OCI-LY1 (cell line): Measurements from ENCODE around the gene RGS13.
A peak's percentile ranks its signal among the peaks of the same experiment; 100 is the strongest.

ENCODE experiments used
- H2AFZ ChIP-seq: fragments of 200-600 bp; sonication (generic), shearing (Covaris generic); 2 replicates; pipeline ENCODE4 v1.6.0; 2014; ENCODE audit warnings: antibody characterized with exemption, mild to moderate bottlenecking, low read length
- H3F3A ChIP-seq: fragments of 200-600 bp; sonication (generic), shearing (Covaris generic); 2 replicates; pipeline ENCODE4 v1.6.0; 2014; ENCODE audit warnings: mild to moderate bottlenecking, antibody characterized with exemption, low read length, moderate library complexity; ENCODE audit not compliant: insufficient read depth
- H3K27ac ChIP-seq: fragments of 200-600 bp; sonication (generic); 2 replicates; pipeline ENCODE4 v1.5.1; 2014; ENCODE audit warnings: low read length, mixed run types, mild to moderate bottlenecking, low read depth; ENCODE audit not compliant: poor library complexity, severe bottlenecking
- H3K27me3 ChIP-seq: fragments of 200-600 bp; sonication (generic); 2 replicates; pipeline ENCODE4 v1.6.0; 2014; ENCODE audit warnings: antibody characterized with exemption, mild to moderate bottlenecking, low read length, moderate library complexity; ENCODE audit not compliant: insufficient read depth
- H3K36me3 ChIP-seq: fragments of 200-600 bp; sonication (generic); 2 replicates; pipeline ENCODE4 v1.6.1; 2014; ENCODE audit warnings: mild to moderate bottlenecking, antibody characterized with exemption, low read length, moderate library complexity, mixed read lengths; ENCODE audit not compliant: insufficient read depth
- H3K4me1 ChIP-seq: fragments of 200-600 bp; sonication (generic); 2 replicates; pipeline ENCODE4 v1.5.1; 2014; ENCODE audit warnings: mild to moderate bottlenecking, low read length, moderate library complexity; ENCODE audit not compliant: insufficient read depth, severe bottlenecking
- H3K4me2 ChIP-seq: fragments of 200-600 bp; sonication (generic), shearing (Covaris generic); 2 replicates; pipeline ENCODE4 v1.6.1; 2014; ENCODE audit warnings: low read length
- H3K4me3 ChIP-seq: fragments of 200-600 bp; sonication (generic); 2 replicates; pipeline ENCODE4 v1.5.1; 2014; ENCODE audit warnings: low read length, low read depth, mild to moderate bottlenecking, mixed read lengths; ENCODE audit not compliant: poor library complexity, severe bottlenecking
- H3K79me2 ChIP-seq: fragments of 200-600 bp; shearing (Covaris generic); 2 replicates; pipeline ENCODE4 v1.6.1; 2016; ENCODE audit warnings: mixed run types, low read length, mixed read lengths; ENCODE audit not compliant: insufficient read depth
- H3K9ac ChIP-seq: fragments of 200-600 bp; sonication (generic), shearing (Covaris generic); 2 replicates; pipeline ENCODE4 v1.6.1; 2014; ENCODE audit warnings: mild to moderate bottlenecking, low read length, mixed read lengths
- H3K9me2 ChIP-seq: fragments of 200-600 bp; sonication (generic), shearing (Covaris generic); 2 replicates; pipeline ENCODE4 v1.6.1; 2014; ENCODE audit warnings: low read depth, mild to moderate bottlenecking, low read length, mixed read lengths
- H3K9me3 ChIP-seq: fragments of 200-600 bp; shearing (Covaris generic); 2 replicates; pipeline ENCODE4 v1.6.1; 2014; ENCODE audit warnings: low read length, mixed read lengths
- H4K20me1 ChIP-seq: fragments of 200-600 bp; sonication (generic), shearing (Covaris generic); 2 replicates; pipeline ENCODE4 v1.6.0; 2016; ENCODE audit warnings: mild to moderate bottlenecking, low read length; ENCODE audit not compliant: insufficient read depth
- EZH2 ChIP-seq: fragments of 200-600 bp; sonication (generic), shearing (Covaris generic); IDR thresholded peaks from 2 replicates; pipeline ENCODE4 v1.8.0; 2017; ENCODE audit warnings: borderline replicate concordance, mixed run types, mild to moderate bottlenecking, antibody characterized with exemption, low read length, moderate library complexity, mixed read lengths
- TF ChIP-seq, protein P1 (sequence below): fragments of 200-600 bp; sonication (generic), shearing (Covaris generic); IDR thresholded peaks from 2 replicates; pipeline ENCODE4 v1.5.1; 2017; ENCODE audit warnings: mild to moderate bottlenecking, antibody characterized with exemption, low read length, moderate library complexity, mixed read lengths

Gene RGS13

GRCh38 chr1:192628396-192629057, 7.4 kb upstream of the RGS13 start:
- Histone ChIP-seq H3K27me3 (no peaks in the 10 kb centered on the region), H3K9me2 (no peaks in the 10 kb centered on the region), H3K79me2 (no peaks in the 10 kb centered on the region), H3K27ac (peak overlapping the region; percentile 98), H3K9ac (peak overlapping the region; percentile 86), H3K36me3 (no peaks in the 10 kb centered on the region), H4K20me1 (no peaks in the 10 kb centered on the region), H3K9me3 (no peaks in the 10 kb centered on the region), H2AFZ (no peak overlapping the region), H3K4me3 (peak overlapping the region; percentile 59), H3K4me1 (peaks cover 85% of the 10 kb centered on the region), H3K4me2 (peak overlapping the region; percentile 78), H3F3A (peaks cover 8% of the 10 kb centered on the region; the same call in 1 of the 2 replicates)
- TF ChIP-seq, protein P1, sequence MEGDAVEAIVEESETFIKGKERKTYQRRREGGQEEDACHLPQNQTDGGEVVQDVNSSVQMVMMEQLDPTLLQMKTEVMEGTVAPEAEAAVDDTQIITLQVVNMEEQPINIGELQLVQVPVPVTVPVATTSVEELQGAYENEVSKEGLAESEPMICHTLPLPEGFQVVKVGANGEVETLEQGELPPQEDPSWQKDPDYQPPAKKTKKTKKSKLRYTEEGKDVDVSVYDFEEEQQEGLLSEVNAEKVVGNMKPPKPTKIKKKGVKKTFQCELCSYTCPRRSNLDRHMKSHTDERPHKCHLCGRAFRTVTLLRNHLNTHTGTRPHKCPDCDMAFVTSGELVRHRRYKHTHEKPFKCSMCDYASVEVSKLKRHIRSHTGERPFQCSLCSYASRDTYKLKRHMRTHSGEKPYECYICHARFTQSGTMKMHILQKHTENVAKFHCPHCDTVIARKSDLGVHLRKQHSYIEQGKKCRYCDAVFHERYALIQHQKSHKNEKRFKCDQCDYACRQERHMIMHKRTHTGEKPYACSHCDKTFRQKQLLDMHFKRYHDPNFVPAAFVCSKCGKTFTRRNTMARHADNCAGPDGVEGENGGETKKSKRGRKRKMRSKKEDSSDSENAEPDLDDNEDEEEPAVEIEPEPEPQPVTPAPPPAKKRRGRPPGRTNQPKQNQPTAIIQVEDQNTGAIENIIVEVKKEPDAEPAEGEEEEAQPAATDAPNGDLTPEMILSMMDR = no peak
- TF ChIP-seq EZH2 = no peak

DNA sequence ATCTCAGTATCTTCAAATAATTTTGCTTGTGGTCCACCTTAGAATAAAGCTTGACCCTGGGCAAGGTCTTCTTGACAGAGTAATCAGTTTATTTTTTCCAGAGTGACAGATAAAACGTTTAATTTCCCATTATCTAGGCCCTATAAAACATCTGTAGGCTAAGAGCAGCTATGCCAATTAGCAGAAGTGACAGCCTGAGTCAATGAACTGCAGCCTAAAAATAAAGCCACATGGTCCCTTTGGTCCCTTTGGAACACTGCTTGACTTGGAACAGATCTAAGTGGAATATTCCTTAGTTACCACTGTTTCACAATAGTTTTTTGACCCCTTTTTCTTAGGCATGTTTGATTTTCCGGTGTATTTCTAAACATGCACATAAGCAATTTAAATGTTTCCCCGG, 6.3 kb upstream of the RGS13 start:
- Histone ChIP-seq H3K4me2 (peak overlapping the region; percentile 78), H3K9me2 (no peaks in the 10 kb centered on the region), H3K4me3 (peak overlapping the region; percentile 59), H3K27ac (peak overlapping the region; percentile 98), H3K27me3 (no peaks in the 10 kb centered on the region), H3K79me2 (no peaks in the 10 kb centered on the region), H3K9me3 (no peaks in the 10 kb centered on the region), H3K36me3 (no peaks in the 10 kb centered on the region), H4K20me1 (no peaks in the 10 kb centered on the region), H3K9ac (peak overlapping the region; percentile 86), H3K4me1 (peaks cover 96% of the 10 kb centered on the region), H3F3A (peaks cover 8% of the 10 kb centered on the region; the same call in 1 of the 2 replicates), H2AFZ (0 out of 2 replicates have a peak overlapping the region, but pooled peaks have one; percentile 0)
- TF ChIP-seq, protein P1 = no peak
- TF ChIP-seq EZH2 = no peak

- H3K27ac ChIP-seq = peak overlapping the region; percentile 98
- peaks cover 8% of the 10 kb centered on the region; the same call in 1 of the 2 replicates for H3F3A ChIP-seq
- no peaks in the 10 kb centered on the region for H3K9me3 ChIP-seq
- H3K79me2 ChIP-seq = peaks cover 3% of the 10 kb centered on the region
- H3K36me3 ChIP-seq = no peaks in the 10 kb centered on the region
- H3K4me1 ChIP-seq = peaks cover 98% of the 10 kb centered on the region
- H3K4me3 ChIP-seq = peak overlapping the region; percentile 39
- no peaks in the 10 kb centered on the region for H3K27me3 ChIP-seq
- peak overlapping the region; percentile 78 for H3K4me2 ChIP-seq
- H2AFZ ChIP-seq = peak overlapping the region; percentile 19
- H4K20me1 ChIP-seq = no peaks in the 10 kb centered on the region
- H3K9me2 ChIP-seq = no peaks in the 10 kb centered on the region
- peak overlapping the region; percentile 86 for H3K9ac ChIP-seq
- TF ChIP-seq, protein P1 = no peak
Measured at GRCh38 chr1:192630521-192631287, 5.2 kb upstream of the RGS13 start.
